Pons (tissue), 1 donor: ENCODE data around the gene PELI1.
A peak's percentile ranks its signal among the peaks of the same experiment; 100 is the strongest.
"Not testable (repeated sequence)": the region's sequence is repeated elsewhere in the genome, so short reads cannot be mapped to it uniquely, and the experiment has no call there.

Experiments
- DNase-seq: peaks from one replicate; pipeline ENCODE4 v3.0.0-alpha.2; 2016; ENCODE audit warnings: low spot score

Gene PELI1

GRCh38 chr2:64085936-64086335 is 58.3 kb downstream of the PELI1 start:
- DNase-seq = no peak

- no peak for DNase-seq
These were observed 63.2 kb downstream of the PELI1 start for GRCh38 chr2:64081046-64081445.

- no peak for DNase-seq
These were observed 64.0 kb downstream of the PELI1 start for GRCh38 chr2:64080179-64080578.

- DNase-seq = not testable (repeated sequence)
These were observed 64.5 kb downstream of the PELI1 start for GRCh38 chr2:64079688-64080087.

GRCh38 chr2:64076828-64077227 is 67.4 kb downstream of the PELI1 start:
- DNase-seq = not testable (repeated sequence)

GRCh38 chr2:64074616-64075015 is 69.6 kb downstream of the PELI1 start:
- DNase-seq = not testable (repeated sequence)

GRCh38 chr2:64067326-64067725 is 76.9 kb downstream of the PELI1 start:
- no peak for DNase-seq

- DNase-seq = no peak
These were observed 78.7 kb downstream of the PELI1 start for GRCh38 chr2:64065516-64065915.

GRCh38 chr2:64063924-64064331 is 80.3 kb downstream of the PELI1 start:
- peak; percentile 31 for DNase-seq

- no peak for DNase-seq
These were observed 80.8 kb downstream of the PELI1 start for GRCh38 chr2:64063454-64063853.

- DNase-seq = no peak
These were observed 81.4 kb downstream of the PELI1 start for GRCh38 chr2:64062840-64063239.

GRCh38 chr2:64059270-64059669 is 85.0 kb downstream of the PELI1 start:
- no peak for DNase-seq

GRCh38 chr2:64056021-64056420 is 88.2 kb downstream of the PELI1 start:
- DNase-seq = no peak

GRCh38 chr2:64054161-64054915 is 89.9 kb downstream of the PELI1 start:
- DNase-seq = no peak

- DNase-seq = peak; percentile 74
These were observed 91.6 kb downstream of the PELI1 start for GRCh38 chr2:64052463-64053241.

- peak; percentile 89 for DNase-seq
These were observed 94.5 kb downstream of the PELI1 start for GRCh38 chr2:64049633-64050220.

GRCh38 chr2:64045938-64046337 is 98.3 kb downstream of the PELI1 start:
- DNase-seq = no peak
